ENCODE results near the gene EGLN3. TPM values are rescaled to one million over a fixed set of nuclear protein-coding genes. Genes with fewer than 3 reads are reported as not detected.

Gene EGLN3
- total and polyA plus RNA-seq, 2 donors (not counting 3 experiments of a cell fraction or from before 2014, with no cell fraction given) = 0.20 TPM; not detected in 1

DNA sequence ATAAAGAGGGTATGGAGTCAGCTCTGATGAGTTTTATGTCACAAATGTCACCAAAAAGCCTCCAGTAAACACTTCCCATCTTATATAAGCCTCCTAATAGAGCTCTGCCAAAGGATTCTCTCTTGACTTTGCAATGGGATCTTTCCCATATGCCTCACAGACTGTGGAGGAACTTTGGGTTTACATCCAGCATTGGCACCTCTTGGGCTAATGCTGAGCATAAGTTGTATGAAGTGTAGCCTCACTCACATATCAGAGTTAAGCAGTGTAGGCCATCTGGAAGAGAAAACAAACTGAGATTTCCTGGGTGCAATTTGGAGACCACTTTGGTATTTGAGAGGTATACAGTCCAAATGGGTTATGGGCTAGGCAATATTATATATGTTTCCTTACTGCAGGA, 24.9 kb downstream of the EGLN3 start:
- no peak for DNase-seq (ENCODE audit: low read depth, low spot score)
- no peak overlapping the region for H3K4me2 ChIP-seq (ENCODE audit: insufficient read depth, low read length)
- no peak overlapping the region for H3K9ac ChIP-seq (replicated peaks; ENCODE audit: extremely low read depth, insufficient read depth, low read length)
- BruUV-seq (replicated peaks) = no TSS peak
- intact Hi-C loops (cut with micrococcal nuclease) (no loop called here), dilution Hi-C loops (cut with MboI; ENCODE audit: extremely low pct_ligation_motif_present, low sequenced_read_pairs) (no loop called here)
- CTCF ChIA-PET = no interaction called here
- no peaks in the 10 kb centered on the region for H3K9me1 ChIP-seq (replicated peaks; ENCODE audit: control insufficient read depth, extremely low read depth, insufficient read depth, low read length)
- H3K36me3 ChIP-seq (ENCODE audit: control insufficient read depth in 2 of 2, extremely low read depth in 1 of 2, insufficient read depth in 2 of 2, low read length in 2 of 2) = no peaks in the 10 kb centered on the region
- H3K27me3 ChIP-seq (ENCODE audit: control insufficient read depth in 2 of 2, insufficient read depth in 2 of 2, low read length in 2 of 2) = peaks cover 2 to 8% of the 10 kb centered on the region in 2 experiments
- H3K4me3 ChIP-seq (replicated peaks in 1 of 3; ENCODE audit: insufficient read depth in 1 of 3, low read depth in 1 of 3, low read length in 3 of 3) = no peak overlapping the region
- no peak overlapping the region for H3K27ac ChIP-seq (ENCODE audit: insufficient read depth, low read depth, low read length)
- no peaks in the 10 kb centered on the region for H3K9me3 ChIP-seq (replicated peaks; ENCODE audit: control insufficient read depth, insufficient read depth, low read length)
- TF ChIP-seq, protein P1, sequence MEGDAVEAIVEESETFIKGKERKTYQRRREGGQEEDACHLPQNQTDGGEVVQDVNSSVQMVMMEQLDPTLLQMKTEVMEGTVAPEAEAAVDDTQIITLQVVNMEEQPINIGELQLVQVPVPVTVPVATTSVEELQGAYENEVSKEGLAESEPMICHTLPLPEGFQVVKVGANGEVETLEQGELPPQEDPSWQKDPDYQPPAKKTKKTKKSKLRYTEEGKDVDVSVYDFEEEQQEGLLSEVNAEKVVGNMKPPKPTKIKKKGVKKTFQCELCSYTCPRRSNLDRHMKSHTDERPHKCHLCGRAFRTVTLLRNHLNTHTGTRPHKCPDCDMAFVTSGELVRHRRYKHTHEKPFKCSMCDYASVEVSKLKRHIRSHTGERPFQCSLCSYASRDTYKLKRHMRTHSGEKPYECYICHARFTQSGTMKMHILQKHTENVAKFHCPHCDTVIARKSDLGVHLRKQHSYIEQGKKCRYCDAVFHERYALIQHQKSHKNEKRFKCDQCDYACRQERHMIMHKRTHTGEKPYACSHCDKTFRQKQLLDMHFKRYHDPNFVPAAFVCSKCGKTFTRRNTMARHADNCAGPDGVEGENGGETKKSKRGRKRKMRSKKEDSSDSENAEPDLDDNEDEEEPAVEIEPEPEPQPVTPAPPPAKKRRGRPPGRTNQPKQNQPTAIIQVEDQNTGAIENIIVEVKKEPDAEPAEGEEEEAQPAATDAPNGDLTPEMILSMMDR (IDR thresholded peaks at IDR 0.05; ENCODE audit: extremely low read depth in 1 of 2, insufficient read depth in 1 of 2, low read depth in 1 of 2, low read length in 2 of 2) = no peak
- TF ChIP-seq FOS (IDR thresholded peaks at IDR 0.05; ENCODE audit: borderline replicate concordance, insufficient read depth, low read length) (no peak), EZH2 (IDR thresholded peaks at IDR 0.05; ENCODE audit: borderline replicate concordance, low read depth, low read length, severe bottlenecking) (no peak)
- H4K20me1 ChIP-seq (replicated peaks; ENCODE audit: control insufficient read depth, extremely low read depth, insufficient read depth, low read length) = no peaks in the 10 kb centered on the region
- no peak overlapping the region for H2AFZ ChIP-seq (ENCODE audit: low read depth, low read length)
- FAIRE-seq = no peak
- H3K79me2 ChIP-seq (ENCODE audit: control insufficient read depth, insufficient read depth, low read length) = no peaks in the 10 kb centered on the region
- H3K4me1 ChIP-seq (ENCODE audit: control insufficient read depth, extremely low read depth, insufficient read depth, low read length) = peaks cover 7% of the 10 kb centered on the region
- POLR2A ChIA-PET = no interaction called here

DNA sequence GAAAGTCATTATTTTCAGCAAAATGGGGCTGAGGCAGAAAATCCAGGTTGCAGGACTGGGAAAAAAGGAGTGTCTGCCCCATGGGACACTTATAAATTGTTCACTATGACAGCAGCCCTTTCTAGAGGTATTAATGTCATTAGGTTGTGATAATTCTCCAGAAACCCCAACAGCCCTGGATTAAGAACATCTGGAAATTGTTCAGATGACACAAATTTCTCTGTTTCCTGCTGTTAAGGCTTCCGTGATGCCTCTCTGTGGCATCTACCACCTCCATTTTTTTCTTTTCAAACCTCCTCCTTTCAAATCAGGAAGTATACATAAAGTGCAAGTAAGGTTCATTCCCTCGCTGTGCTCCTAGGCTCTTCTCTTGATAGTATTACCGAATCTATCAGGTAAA, 25.6 kb downstream of the EGLN3 start:
- POLR2A ChIA-PET = no interaction called here
- no peaks in the 10 kb centered on the region for H3K79me2 ChIP-seq (ENCODE audit: control insufficient read depth, insufficient read depth, low read length)
- H3K9me1 ChIP-seq (replicated peaks; ENCODE audit: control insufficient read depth, extremely low read depth, insufficient read depth, low read length) = no peaks in the 10 kb centered on the region
- no peak overlapping the region for H2AFZ ChIP-seq (ENCODE audit: low read depth, low read length)
- FAIRE-seq (no peak), DNase-seq (ENCODE audit: low read depth, low spot score) (no peak)
- no peaks in the 10 kb centered on the region for H4K20me1 ChIP-seq (replicated peaks; ENCODE audit: control insufficient read depth, extremely low read depth, insufficient read depth, low read length)
- H3K4me1 ChIP-seq (ENCODE audit: control insufficient read depth, extremely low read depth, insufficient read depth, low read length) = peaks cover 7% of the 10 kb centered on the region
- H3K27ac ChIP-seq (ENCODE audit: insufficient read depth, low read depth, low read length) = no peak overlapping the region
- H3K9me3 ChIP-seq (replicated peaks; ENCODE audit: control insufficient read depth, insufficient read depth, low read length) = no peaks in the 10 kb centered on the region
- no peak overlapping the region for H3K4me3 ChIP-seq (replicated peaks in 1 of 3; ENCODE audit: insufficient read depth in 1 of 3, low read depth in 1 of 3, low read length in 3 of 3)
- TF ChIP-seq GATA2 (IDR thresholded peaks at IDR 0.05; ENCODE audit: insufficient read depth, insufficient read length, low read depth, low read length) = no peak
- TF ChIP-seq, protein P2, sequence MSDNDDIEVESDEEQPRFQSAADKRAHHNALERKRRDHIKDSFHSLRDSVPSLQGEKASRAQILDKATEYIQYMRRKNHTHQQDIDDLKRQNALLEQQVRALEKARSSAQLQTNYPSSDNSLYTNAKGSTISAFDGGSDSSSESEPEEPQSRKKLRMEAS (IDR thresholded peaks at IDR 0.05; ENCODE audit: insufficient read depth, insufficient read length) = no peak
- TF ChIP-seq FOS (IDR thresholded peaks at IDR 0.05; ENCODE audit: borderline replicate concordance, insufficient read depth, low read length) = no peak
- no peak for TF ChIP-seq EZH2 (IDR thresholded peaks at IDR 0.05; ENCODE audit: borderline replicate concordance, low read depth, low read length, severe bottlenecking)
- TF ChIP-seq POLR2A (IDR thresholded peaks at IDR 0.05; ENCODE audit: low read depth, low read length) = no peak
- no peak for TF ChIP-seq POLR2AphosphoS5 (IDR thresholded peaks at IDR 0.05; ENCODE audit: insufficient read depth, low read depth, low read length)
- TF ChIP-seq JUN (IDR thresholded peaks at IDR 0.05; ENCODE audit: borderline replicate concordance, insufficient read depth, insufficient read length, low read depth) = no peak
- dilution Hi-C loops (cut with MboI; ENCODE audit: extremely low pct_ligation_motif_present, low sequenced_read_pairs) = no loop called here
- H3K27me3 ChIP-seq (ENCODE audit: control insufficient read depth in 2 of 2, insufficient read depth in 2 of 2, low read length in 2 of 2) = peaks cover 2 to 6% of the 10 kb centered on the region in 2 experiments
- intact Hi-C loops (cut with micrococcal nuclease) = no loop called here
- no TSS peak for BruUV-seq (replicated peaks)
- no peak overlapping the region for H3K4me2 ChIP-seq (ENCODE audit: insufficient read depth, low read length)
- H3K36me3 ChIP-seq (ENCODE audit: control insufficient read depth in 2 of 2, extremely low read depth in 1 of 2, insufficient read depth in 2 of 2, low read length in 2 of 2) = no peaks in the 10 kb centered on the region
- H3K9ac ChIP-seq (replicated peaks; ENCODE audit: extremely low read depth, insufficient read depth, low read length) = no peak overlapping the region
- CTCF ChIA-PET = interaction anchor here (1.0 to 1.2 kb wide), 2 partner anchors 13 to 85 kb away, joined by 3 to 4 read pairs; no protein-coding TSS in a partner anchor

All from endothelial cell of umbilical vein (primary cell).